K562 (cell line): Measurements from ENCODE around the gene CARS2. TPM values are rescaled to one million over a fixed set of nuclear protein-coding genes. Genes with fewer than 3 reads are reported as not detected.

Source experiments
- ARID3B ChIP-seq: fragments of 250-450 bp; sonication (Bioruptor Pico); IDR thresholded peaks from 2 replicates; pipeline ENCODE4 v1.4.0; 2020; ENCODE audit warnings: borderline replicate concordance
- FOXJ3 ChIP-seq: sonication (generic); formaldehyde crosslinking; IDR thresholded peaks from 2 replicates; pipeline ENCODE4 v1.4.0; 2020; ENCODE audit warnings: mild to moderate bottlenecking, missing genetic modification reagents
- GTF2E2 ChIP-seq: fragments of 200-800 bp; sonication (Bioruptor generic); IDR thresholded peaks from 2 replicates; pipeline ENCODE4 v1.6.1; 2016; ENCODE audit warnings: missing genetic modification characterization, missing compliant biosample characterization
- MBD2 ChIP-seq: sonication (generic); IDR thresholded peaks from 2 replicates; pipeline ENCODE4 v1.6.1; 2016; ENCODE audit warnings: low read depth, borderline replicate concordance
- PHB2 ChIP-seq: fragments of 450-650 bp; IDR thresholded peaks from 2 replicates; pipeline ENCODE4 v1.6.1; 2017; ENCODE audit warnings: low read depth
- PML ChIP-seq: IDR thresholded peaks from 2 replicates; pipeline ENCODE4 v1.6.1; 2012; ENCODE audit warnings: low read length, inconsistent platforms
- RREB1 ChIP-seq: fragments of 250-450 bp; sonication (Bioruptor Pico); IDR thresholded peaks from 2 replicates; pipeline ENCODE4 v1.4.0; 2020
- SMAD3 ChIP-seq: fragments of 450-650 bp; formaldehyde crosslinking; conservative IDR thresholded peaks from 2 replicates; pipeline ENCODE4 v1.4.0; 2020; ENCODE audit warnings: mild to moderate bottlenecking
- SNIP1 ChIP-seq: fragments of 450-650 bp; IDR thresholded peaks from 2 replicates; pipeline ENCODE4 v1.7.1; 2017; ENCODE audit warnings: low read depth, mild to moderate bottlenecking
- TFE3 ChIP-seq: fragments of 450-650 bp; formaldehyde crosslinking; IDR thresholded peaks from 2 replicates; pipeline ENCODE4 v1.4.0; 2020; ENCODE audit warnings: mild to moderate bottlenecking, mixed read lengths
- ZKSCAN3 ChIP-seq: fragments of 250-450 bp; sonication (Bioruptor Pico); IDR thresholded peaks from 2 replicates; pipeline ENCODE4 v1.4.0; 2020
- ZNF124 ChIP-seq: sonication (generic); formaldehyde crosslinking; IDR thresholded peaks from 2 replicates; pipeline ENCODE4 v1.8.1; 2022; ENCODE audit warnings: missing genetic modification reagents
- ZNF277 ChIP-seq: fragments of 250-450 bp; sonication (Bioruptor Pico); IDR thresholded peaks from 2 replicates; pipeline ENCODE4 v1.8.0; 2022; ENCODE audit warnings: inconsistent platforms, mild to moderate bottlenecking, moderate library complexity, borderline replicate concordance
- ZNF3 ChIP-seq: fragments of 250-450 bp; sonication (Bioruptor Pico); IDR thresholded peaks from 2 replicates; pipeline ENCODE4 v1.5.0; 2021; ENCODE audit warnings: mild to moderate bottlenecking, moderate library complexity
- ZNF449 ChIP-seq: fragments of 250-450 bp; sonication (Bioruptor Pico); IDR thresholded peaks from 2 replicates; pipeline ENCODE4 v1.8.0; 2022; ENCODE audit warnings: moderate library complexity, mild to moderate bottlenecking, inconsistent platforms
- ZNF766 ChIP-seq: fragments of 200-800 bp; sonication (Bioruptor generic); conservative IDR thresholded peaks from 2 replicates; pipeline ENCODE4 v1.6.1; 2016; ENCODE audit warnings: missing genetic modification characterization, missing compliant biosample characterization
- polyA plus RNA-seq, 8 experiments: library from polyadenylated mRNA; depleted of rRNA in 4 of 8; stranded (reverse) in 5 of 8; unstranded in 3 of 8; fragments of >200 nt; fragmentation: Nextera tagmentation in 2 of 8; fragmentation: Illumina TruSeq in 1 of 8; extraction: Ambion mirVana in 2 of 8; extraction: Trizol in 1 of 8; gene quantifications; 2 replicates each; pipeline versions ENCODE4 v1.2.1 to v1.2.3, GENCODE V29; 2011 to 2014; ENCODE audit warnings: inconsistent platforms in 1 of 8, missing spikeins in 1 of 8
- total RNA-seq, 7 experiments: library from RNA; depleted of rRNA in 6 of 7; stranded (reverse); fragments of >200 nt in 6 of 7; fragmentation: Illumina TruSeq in 2 of 7; extraction: Trizol in 2 of 7; gene quantifications; 2 replicates each; pipeline versions ENCODE4 v1.2.1 to v1.2.3, GENCODE V29; 2011 to 2021; ENCODE audit warnings: low replicate concordance in 1 of 7

CARS2 gene
- total and polyA plus RNA-seq, 9 of the 15 experiments (the other 6 are each of a cell fraction or from before 2014, with no cell fraction given), result 1.7 to 37.4 (median 30.5) TPM

GRCh38 chr13:110715395-110716246, 9.7 kb upstream of the CARS2 start (continued):
- TF ChIP-seq RREB1 (CRISPR knock-in tag) (no peak), ZNF3 (CRISPR knock-in tag) (no peak), SNIP1 (no peak), SMAD3 (CRISPR knock-in tag) (no peak), MBD2 (no peak; the same call in 1 of the 2 replicates), FOXJ3 (no peak), ARID3B (CRISPR knock-in tag) (no peak), PML (no peak; the same call in 1 of the 2 replicates), PHB2 (no peak), ZNF277 (CRISPR knock-in tag) (no peak), ZNF766 (CRISPR knock-in tag) (no peak), ZNF449 (CRISPR knock-in tag) (no peak), TFE3 (CRISPR knock-in tag) (no peak), ZNF124 (CRISPR knock-in tag) (no peak), ZKSCAN3 (no peak), GTF2E2 (no peak)
